Breast epithelium (tissue), 4 donors: ENCODE measurements around the gene C1QTNF9B. TPM values are rescaled to one million over a fixed set of nuclear protein-coding genes. Genes with fewer than 3 reads are reported as not detected.

Experiments used
- DNase-seq, 2 donors: peaks; one replicate each; pipeline ENCODE4 v3.0.0-alpha.2; 2019; ENCODE audit warnings: low spot score in 2 of 2
- H3K27ac ChIP-seq, 2 donors: fragments of 200-600 bp; sonication (generic) in 1 of 2; one replicate each; pipeline ENCODE4 v1.5.1; 2016 to 2019; ENCODE audit warnings: mild to moderate bottlenecking in 1 of 2
- H3K27me3 ChIP-seq, 2 donors: fragments of 200-600 bp; sonication (generic) in 1 of 2; one replicate each; pipeline versions ENCODE4 v1.5.1 to v1.6.0; 2017 to 2019; ENCODE audit warnings: control low read depth in 1 of 2, mild to moderate bottlenecking in 1 of 2
- H3K36me3 ChIP-seq: fragments of 200-600 bp; one replicate; pipeline ENCODE4 v1.5.1; 2019
- H3K4me1 ChIP-seq, 2 donors: fragments of 200-600 bp; sonication (generic); one replicate each; pipeline ENCODE4 v1.5.1; 2016 to 2019; ENCODE audit warnings: control low read depth in 1 of 2
- H3K4me3 ChIP-seq, 3 donors: fragments of 200-600 bp; sonication (generic); 1 replicate in 2 of 3; 2 replicates in 1 of 3; pipeline ENCODE4 v1.5.1; 2016 to 2019; ENCODE audit warnings: mild to moderate bottlenecking in 3 of 3, moderate library complexity in 2 of 3
- H3K9me3 ChIP-seq, 2 donors: fragments of 200-600 bp; sonication (generic) in 1 of 2; one replicate each; pipeline ENCODE4 v1.5.1; 2016 to 2019; ENCODE audit warnings: control low read depth in 1 of 2
- POLR2A ChIP-seq: fragments of 450-650 bp; IDR thresholded peaks from one replicate; pipeline ENCODE4 v1.6.1; 2016; ENCODE audit warnings: antibody characterized with exemption, mild to moderate bottlenecking, moderate library complexity
- POLR2AphosphoS5 ChIP-seq, 3 donors: sonication (generic); formaldehyde crosslinking; IDR thresholded peaks; one replicate each; pipeline ENCODE4 v1.6.1; 2017; ENCODE audit warnings: antibody characterized with exemption in 3 of 3
- intact Hi-C: fragments of 100-400 bp; cut with DNase I; formaldehyde crosslinking; loops from one replicate; pipeline ENCODE4 v1.15.1; 2023; ENCODE audit warnings: low total_unique reads
- total RNA-seq, 3 donors: library from RNA; depleted of rRNA; stranded (reverse); fragments of >200 nt; gene quantifications; one replicate each; pipeline ENCODE4 v1.1.0, GENCODE V29; 2016
- TF ChIP-seq, protein P1 (sequence below), 3 donors: fragments of 450-650 bp; IDR thresholded peaks; one replicate each; pipeline ENCODE4 v1.5.1; 2016 to 2017; ENCODE audit warnings: antibody characterized with exemption in 3 of 3, mild to moderate bottlenecking in 3 of 3, moderate library complexity in 3 of 3

The C1QTNF9B gene
- total RNA-seq, 3 donors from 2014 or later: 0.32 TPM; not detected in 2

DNA sequence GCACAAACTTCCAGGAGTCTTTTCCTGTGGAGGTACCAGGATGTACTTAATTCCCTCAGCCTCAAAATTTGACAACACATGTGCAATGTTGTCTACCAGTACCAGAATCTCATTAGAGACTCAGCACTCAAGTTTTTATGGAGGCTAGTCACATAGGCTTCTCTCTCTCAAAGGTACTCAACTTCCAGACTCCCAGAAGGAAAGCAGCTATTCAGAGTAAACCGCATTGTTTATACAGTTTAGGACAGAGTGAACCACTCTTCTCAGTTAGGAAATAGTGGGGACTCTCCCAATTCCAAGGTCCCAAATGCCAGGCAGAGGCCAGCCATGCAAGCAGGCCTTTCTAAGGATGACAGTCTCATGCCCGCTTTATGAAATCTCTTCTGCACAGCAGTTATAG, 8.5 kb upstream of the C1QTNF9B start:
- H3K27ac ChIP-seq: no peak overlapping the region
- TF ChIP-seq, protein P1, sequence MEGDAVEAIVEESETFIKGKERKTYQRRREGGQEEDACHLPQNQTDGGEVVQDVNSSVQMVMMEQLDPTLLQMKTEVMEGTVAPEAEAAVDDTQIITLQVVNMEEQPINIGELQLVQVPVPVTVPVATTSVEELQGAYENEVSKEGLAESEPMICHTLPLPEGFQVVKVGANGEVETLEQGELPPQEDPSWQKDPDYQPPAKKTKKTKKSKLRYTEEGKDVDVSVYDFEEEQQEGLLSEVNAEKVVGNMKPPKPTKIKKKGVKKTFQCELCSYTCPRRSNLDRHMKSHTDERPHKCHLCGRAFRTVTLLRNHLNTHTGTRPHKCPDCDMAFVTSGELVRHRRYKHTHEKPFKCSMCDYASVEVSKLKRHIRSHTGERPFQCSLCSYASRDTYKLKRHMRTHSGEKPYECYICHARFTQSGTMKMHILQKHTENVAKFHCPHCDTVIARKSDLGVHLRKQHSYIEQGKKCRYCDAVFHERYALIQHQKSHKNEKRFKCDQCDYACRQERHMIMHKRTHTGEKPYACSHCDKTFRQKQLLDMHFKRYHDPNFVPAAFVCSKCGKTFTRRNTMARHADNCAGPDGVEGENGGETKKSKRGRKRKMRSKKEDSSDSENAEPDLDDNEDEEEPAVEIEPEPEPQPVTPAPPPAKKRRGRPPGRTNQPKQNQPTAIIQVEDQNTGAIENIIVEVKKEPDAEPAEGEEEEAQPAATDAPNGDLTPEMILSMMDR (IDR thresholded peaks at IDR 0.05): no peak
- TF ChIP-seq POLR2A (no peak), POLR2AphosphoS5 (IDR thresholded peaks at IDR 0.05) (no peak)
- no peak for DNase-seq
- intact Hi-C loops: no loop called here
- H3K4me3 ChIP-seq: no peak overlapping the region
- no peaks in the 10 kb centered on the region for H3K9me3 ChIP-seq
- H3K4me1 ChIP-seq: no peaks in the 10 kb centered on the region
- peaks cover 7 to 22% of the 10 kb centered on the region in 2 donors for H3K27me3 ChIP-seq
- no peaks in the 10 kb centered on the region for H3K36me3 ChIP-seq

DNA sequence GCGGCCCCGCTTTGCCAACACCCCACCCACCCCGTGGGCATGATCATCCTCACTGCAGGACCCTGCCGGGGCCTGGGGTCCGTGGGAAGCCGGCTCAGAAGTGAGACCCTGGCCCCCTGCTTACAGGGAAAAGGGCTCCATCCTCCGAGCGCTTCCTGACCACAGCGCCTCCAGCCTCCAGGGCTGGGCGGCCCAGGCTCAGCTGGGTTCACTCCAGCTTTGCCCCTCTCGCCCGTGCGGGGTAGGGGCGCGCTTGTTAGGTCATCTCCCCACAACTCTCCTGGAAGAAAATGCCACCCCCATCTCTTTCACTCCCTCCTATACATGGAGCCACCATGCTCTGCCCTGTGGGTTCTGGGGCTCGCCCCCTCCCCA, 6.6 kb upstream of the C1QTNF9B start:
- Histone ChIP-seq H3K36me3 (no peaks in the 10 kb centered on the region), H3K4me3 (peak overlapping the region in 1 of 3 donors; percentile 59), H3K27me3 (peaks cover 7 to 22% of the 10 kb centered on the region in 2 donors), H3K4me1 (no peaks in the 10 kb centered on the region), H3K9me3 (no peaks in the 10 kb centered on the region), H3K27ac (no peak overlapping the region)
- TF ChIP-seq POLR2A (no peak), POLR2AphosphoS5 (IDR thresholded peaks at IDR 0.05) (no peak)
- TF ChIP-seq, protein P1 (IDR thresholded peaks at IDR 0.05): no peak
- intact Hi-C loops: no loop called here
- DNase-seq: no peak

DNA sequence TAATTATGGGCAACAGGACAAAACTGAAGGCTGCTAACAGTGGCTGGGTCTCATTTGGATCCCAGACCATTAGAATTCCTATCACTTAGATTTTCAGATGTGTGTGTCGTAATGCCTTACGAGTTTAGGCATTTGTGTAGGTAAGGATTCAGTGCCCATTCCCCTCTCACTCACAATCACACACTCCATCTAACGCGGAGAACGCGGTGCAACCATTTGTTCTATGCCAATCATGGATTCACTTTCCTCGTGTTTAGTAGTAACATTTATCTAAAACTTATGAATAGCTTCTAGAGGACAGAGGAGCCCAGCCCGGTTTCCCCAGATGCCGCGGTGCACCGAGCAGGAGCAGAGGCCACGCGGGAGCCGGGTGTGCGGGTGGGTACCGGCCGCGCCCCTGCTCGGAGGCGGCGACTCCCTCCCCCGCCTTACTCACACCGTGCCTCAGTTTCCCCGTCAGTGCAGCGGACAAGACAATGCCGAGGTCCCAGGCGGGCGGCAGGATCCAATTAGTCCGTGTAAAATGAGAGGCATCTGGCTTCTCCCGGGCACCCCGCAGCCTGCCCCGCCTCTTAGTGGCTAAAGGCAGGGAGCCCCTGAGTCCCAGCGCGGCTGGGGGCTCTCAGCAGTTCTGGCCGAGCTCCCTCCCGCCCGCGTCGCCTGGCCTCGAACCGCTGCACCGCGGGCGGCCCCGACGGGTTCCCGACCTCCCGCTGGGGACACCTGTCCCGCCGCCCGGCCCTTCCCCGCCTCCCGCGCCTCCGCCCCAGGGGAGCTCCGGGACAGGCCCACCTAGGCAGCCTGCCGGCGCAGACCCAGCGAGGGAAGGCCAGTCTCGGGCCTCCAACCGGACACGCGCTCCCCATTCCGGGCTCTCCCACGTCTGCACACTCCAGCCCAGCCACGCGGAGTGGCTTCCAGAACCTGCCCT, 5.9 kb upstream of the C1QTNF9B start:
- no peaks in the 10 kb centered on the region for H3K4me1 ChIP-seq
- no peak for DNase-seq
- intact Hi-C loops: no loop called here
- peak overlapping the region in 2 of 3 donors; percentile 19 to 59 for H3K4me3 ChIP-seq
- no peaks in the 10 kb centered on the region for H3K36me3 ChIP-seq
- H3K9me3 ChIP-seq: no peaks in the 10 kb centered on the region
- TF ChIP-seq POLR2A (no peak), POLR2AphosphoS5 (IDR thresholded peaks at IDR 0.05) (no peak)
- TF ChIP-seq, protein P1 (IDR thresholded peaks at IDR 0.05): no peak
- H3K27ac ChIP-seq: no peak overlapping the region
- H3K27me3 ChIP-seq: peaks cover 7 to 22% of the 10 kb centered on the region in 2 donors

DNA sequence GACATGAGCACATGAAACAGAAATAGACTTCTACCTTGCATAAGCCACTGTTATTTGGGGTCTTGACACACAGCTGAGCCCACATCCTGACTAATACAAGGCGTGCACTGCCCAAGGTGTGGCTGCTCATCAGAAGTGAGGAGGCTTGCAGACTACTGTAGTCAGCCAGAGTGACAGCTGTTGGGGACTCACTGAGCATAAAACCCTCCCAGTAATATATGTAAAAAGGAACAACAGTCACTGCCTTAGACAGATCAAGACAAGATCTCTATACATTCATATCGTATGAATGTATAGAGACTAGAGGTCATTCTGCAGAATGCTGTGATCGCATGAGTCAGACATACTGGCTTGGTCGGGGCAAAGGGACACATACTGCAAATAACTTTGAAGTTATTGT, 4.1 kb upstream of the C1QTNF9B start:
- H3K27me3 ChIP-seq: peaks cover 7 to 22% of the 10 kb centered on the region in 2 donors
- H3K36me3 ChIP-seq: no peaks in the 10 kb centered on the region
- intact Hi-C loops: no loop called here
- H3K9me3 ChIP-seq: no peaks in the 10 kb centered on the region
- H3K27ac ChIP-seq: no peak overlapping the region
- H3K4me3 ChIP-seq: no peak overlapping the region
- TF ChIP-seq POLR2A: no peak
- TF ChIP-seq POLR2AphosphoS5 (IDR thresholded peaks at IDR 0.05): no peak
- TF ChIP-seq, protein P1 (IDR thresholded peaks at IDR 0.05): no peak
- DNase-seq: no peak
- no peaks in the 10 kb centered on the region for H3K4me1 ChIP-seq

DNA sequence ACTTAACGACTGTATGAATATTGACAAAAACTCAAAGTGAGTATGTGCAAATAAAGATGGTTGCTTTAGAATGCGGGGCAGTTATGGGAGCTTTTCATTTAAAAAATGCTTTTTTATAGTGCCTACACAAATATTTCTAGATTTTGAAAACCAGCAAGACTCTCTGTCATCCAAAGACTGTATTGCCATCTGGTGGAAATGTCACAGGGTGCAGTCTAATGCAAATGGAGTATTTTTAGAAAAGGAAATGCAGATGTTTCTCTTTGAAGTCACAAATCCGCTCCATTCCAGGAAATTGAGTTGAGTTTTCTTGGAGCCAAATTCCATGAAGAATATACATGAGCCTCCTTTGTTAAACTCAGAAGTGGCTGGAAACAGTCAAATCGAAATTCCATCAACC, 2.3 kb upstream of the C1QTNF9B start:
- H3K27ac ChIP-seq: no peak overlapping the region
- DNase-seq: no peak
- H3K9me3 ChIP-seq: no peaks in the 10 kb centered on the region
- H3K4me3 ChIP-seq: no peak overlapping the region
- no peaks in the 10 kb centered on the region for H3K36me3 ChIP-seq
- intact Hi-C loops: no loop called here
- no peaks in the 10 kb centered on the region for H3K4me1 ChIP-seq
- TF ChIP-seq, protein P1 (IDR thresholded peaks at IDR 0.05): peak in 1 of 3 donors; percentile 8
- TF ChIP-seq POLR2AphosphoS5 (IDR thresholded peaks at IDR 0.05): no peak
- peaks cover 7 to 22% of the 10 kb centered on the region in 2 donors for H3K27me3 ChIP-seq
